ENCODE data around the gene DCAKD. TPM values are rescaled to one million over a fixed set of nuclear protein-coding genes. Genes with fewer than 3 reads are reported as not detected.

The DCAKD gene
- total RNA-seq, 1 experiment from 2014 or later: 15.1 TPM

- CTCF ChIA-PET: interaction anchor here (0.8 kb wide), 1 partner anchor 10 kb away, joined by 3 read pairs; no protein-coding TSS in a partner anchor
- Mint-ChIP-seq H3K36me3 (ENCODE audit: insufficient read depth, unreplicated experiment) (peaks cover 4% of the 10 kb centered on the region), H3K9me3 (ENCODE audit: unreplicated experiment) (no peaks in the 10 kb centered on the region), H3K4me3 (ENCODE audit: unreplicated experiment) (no peak overlapping the region), H3K27ac (ENCODE audit: unreplicated experiment) (no peak overlapping the region), H3K27me3 (ENCODE audit: insufficient read depth, unreplicated experiment) (peaks cover 3% of the 10 kb centered on the region), H3K4me1 (ENCODE audit: low read depth, unreplicated experiment) (no peaks in the 10 kb centered on the region)
- H3K9me3 ChIP-seq: no peaks in the 10 kb centered on the region
- no peak for DNase-seq
- H3K36me3 ChIP-seq (ENCODE audit: control insufficient read depth, insufficient read depth, low read length): no peaks in the 10 kb centered on the region
- TF ChIP-seq, protein P1, sequence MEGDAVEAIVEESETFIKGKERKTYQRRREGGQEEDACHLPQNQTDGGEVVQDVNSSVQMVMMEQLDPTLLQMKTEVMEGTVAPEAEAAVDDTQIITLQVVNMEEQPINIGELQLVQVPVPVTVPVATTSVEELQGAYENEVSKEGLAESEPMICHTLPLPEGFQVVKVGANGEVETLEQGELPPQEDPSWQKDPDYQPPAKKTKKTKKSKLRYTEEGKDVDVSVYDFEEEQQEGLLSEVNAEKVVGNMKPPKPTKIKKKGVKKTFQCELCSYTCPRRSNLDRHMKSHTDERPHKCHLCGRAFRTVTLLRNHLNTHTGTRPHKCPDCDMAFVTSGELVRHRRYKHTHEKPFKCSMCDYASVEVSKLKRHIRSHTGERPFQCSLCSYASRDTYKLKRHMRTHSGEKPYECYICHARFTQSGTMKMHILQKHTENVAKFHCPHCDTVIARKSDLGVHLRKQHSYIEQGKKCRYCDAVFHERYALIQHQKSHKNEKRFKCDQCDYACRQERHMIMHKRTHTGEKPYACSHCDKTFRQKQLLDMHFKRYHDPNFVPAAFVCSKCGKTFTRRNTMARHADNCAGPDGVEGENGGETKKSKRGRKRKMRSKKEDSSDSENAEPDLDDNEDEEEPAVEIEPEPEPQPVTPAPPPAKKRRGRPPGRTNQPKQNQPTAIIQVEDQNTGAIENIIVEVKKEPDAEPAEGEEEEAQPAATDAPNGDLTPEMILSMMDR (IDR thresholded peaks at IDR 0.05; ENCODE audit: insufficient read depth in 1 of 2, low read depth in 1 of 2, low read length in 1 of 2, severe bottlenecking in 1 of 2, unreplicated experiment in 1 of 2): no peak
- H3K4me1 ChIP-seq: no peaks in the 10 kb centered on the region
- no peak overlapping the region for H3K4me3 ChIP-seq (ENCODE audit: low read depth, low read length)
- intact Hi-C loops (cut with micrococcal nuclease; ENCODE audit: unreplicated experiment): no loop called here
- POLR2A ChIA-PET: no interaction called here
- H3K27me3 ChIP-seq (replicated peaks; ENCODE audit: control insufficient read depth, insufficient read depth, low read length): no peaks in the 10 kb centered on the region
- BruUV-seq (replicated peaks): no TSS peak
These were observed 61.8 kb downstream of the DCAKD start for GRCh38 chr17:44989552-44990138.

DNA sequence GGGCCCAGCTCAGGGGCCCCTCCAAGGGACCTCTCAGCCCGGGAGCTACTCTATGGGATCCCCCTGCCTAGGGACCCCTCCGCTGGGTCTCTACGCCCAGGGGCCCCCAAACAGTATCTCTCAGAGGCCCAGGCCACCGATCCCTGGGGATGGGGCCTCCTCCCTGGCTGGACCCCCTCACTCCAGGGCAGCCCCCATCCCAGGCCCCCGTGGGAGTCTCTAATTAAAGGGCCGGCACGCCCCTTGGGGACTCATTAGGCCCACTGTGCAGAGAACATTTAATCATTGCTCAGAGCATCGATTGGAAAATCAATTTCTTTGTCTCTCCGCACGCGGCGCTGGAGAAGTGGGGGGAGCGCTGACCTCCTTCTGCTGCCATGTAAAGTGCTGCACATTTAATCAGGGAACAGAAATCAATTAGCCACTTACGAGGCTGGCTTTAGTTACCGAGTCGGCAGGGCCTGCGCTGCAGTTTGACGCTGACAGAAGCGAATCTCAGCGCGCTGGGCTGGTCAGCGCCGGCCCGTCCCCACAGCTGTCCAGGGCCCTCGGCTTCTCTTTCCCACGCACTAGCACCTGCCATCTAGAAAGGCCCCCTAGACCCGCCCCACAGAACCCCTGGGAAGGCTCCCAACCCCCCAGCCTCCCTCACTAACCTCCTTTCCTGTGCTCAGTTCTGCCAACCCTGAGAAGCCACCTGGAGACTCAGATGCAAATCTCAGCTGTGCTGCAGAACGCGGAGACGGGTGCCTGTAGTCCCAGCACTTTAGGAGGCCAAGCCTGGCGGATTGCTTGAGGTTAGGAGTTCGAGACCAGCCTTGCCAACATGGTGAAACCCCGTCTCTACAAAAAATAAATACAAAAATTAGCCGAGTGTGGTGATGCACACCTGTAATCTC lies 63.1 kb downstream of the DCAKD start:
- Histone ChIP-seq H3K27me3 (replicated peaks; ENCODE audit: control insufficient read depth, insufficient read depth, low read length) (no peaks in the 10 kb centered on the region), H3K4me3 (ENCODE audit: low read depth, low read length) (no peak overlapping the region), H3K4me1 (no peaks in the 10 kb centered on the region), H3K9me3 (no peaks in the 10 kb centered on the region), H3K36me3 (ENCODE audit: control insufficient read depth, insufficient read depth, low read length) (no peaks in the 10 kb centered on the region)
- no TSS peak for BruUV-seq (replicated peaks)
- Mint-ChIP-seq H3K27me3 (ENCODE audit: insufficient read depth, unreplicated experiment) (peaks cover 3% of the 10 kb centered on the region), H3K36me3 (ENCODE audit: insufficient read depth, unreplicated experiment) (peaks cover 4% of the 10 kb centered on the region), H3K9me3 (ENCODE audit: unreplicated experiment) (no peaks in the 10 kb centered on the region), H3K4me3 (ENCODE audit: unreplicated experiment) (no peak overlapping the region), H3K27ac (ENCODE audit: unreplicated experiment) (no peak overlapping the region), H3K4me1 (ENCODE audit: low read depth, unreplicated experiment) (no peaks in the 10 kb centered on the region)
- POLR2A ChIA-PET: no interaction called here
- intact Hi-C loops (cut with micrococcal nuclease; ENCODE audit: unreplicated experiment): no loop called here
- TF ChIP-seq, protein P1 (IDR thresholded peaks at IDR 0.05; ENCODE audit: insufficient read depth in 1 of 2, low read depth in 1 of 2, low read length in 1 of 2, severe bottlenecking in 1 of 2, unreplicated experiment in 1 of 2): no peak
- CTCF ChIA-PET: no interaction called here
- DNase-seq: no peak

DNA sequence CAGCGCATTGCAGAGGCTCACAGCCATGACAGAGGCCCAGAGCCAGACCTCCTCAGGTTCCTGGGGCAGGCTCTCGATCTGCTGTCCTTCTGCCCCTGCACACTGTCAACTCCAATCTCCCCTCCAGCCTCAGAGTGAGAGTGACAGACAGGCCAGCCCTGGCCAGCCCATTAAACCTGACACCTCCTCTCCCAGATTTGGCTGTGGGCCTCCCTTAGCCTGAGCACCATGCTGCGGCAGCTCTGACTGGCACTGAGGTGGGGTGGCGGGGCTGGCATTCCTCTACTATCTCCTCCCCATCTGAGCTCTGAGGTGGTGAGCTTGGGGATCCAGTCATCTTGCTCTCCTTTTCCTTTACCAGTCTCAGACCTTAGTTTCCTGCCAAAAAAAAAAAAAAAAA lies 67.9 kb downstream of the DCAKD start:
- no peaks in the 10 kb centered on the region for H3K36me3 ChIP-seq (ENCODE audit: control insufficient read depth, insufficient read depth, low read length)
- H3K27me3 ChIP-seq (replicated peaks; ENCODE audit: control insufficient read depth, insufficient read depth, low read length): no peaks in the 10 kb centered on the region
- TF ChIP-seq, protein P1 (IDR thresholded peaks at IDR 0.05; ENCODE audit: insufficient read depth in 1 of 2, low read depth in 1 of 2, low read length in 1 of 2, severe bottlenecking in 1 of 2, unreplicated experiment in 1 of 2): no peak
- H3K27me3 Mint-ChIP-seq (ENCODE audit: insufficient read depth, unreplicated experiment): peaks cover 3% of the 10 kb centered on the region
- intact Hi-C loops (cut with micrococcal nuclease; ENCODE audit: unreplicated experiment): no loop called here
- no peak overlapping the region for H3K27ac Mint-ChIP-seq (ENCODE audit: unreplicated experiment)
- peaks cover 12% of the 10 kb centered on the region for H3K4me1 Mint-ChIP-seq (ENCODE audit: low read depth, unreplicated experiment)
- POLR2A ChIA-PET: no interaction called here
- no peak overlapping the region for H3K4me3 ChIP-seq (ENCODE audit: low read depth, low read length)
- CTCF ChIA-PET: interaction anchor here (0.6 kb wide), 1 partner anchor 43 kb away, joined by 5 read pairs; no protein-coding TSS in a partner anchor
- DNase-seq: no peak
- no peak overlapping the region for H3K4me3 Mint-ChIP-seq (ENCODE audit: unreplicated experiment)
- H3K9me3 Mint-ChIP-seq (ENCODE audit: unreplicated experiment): no peaks in the 10 kb centered on the region
- H3K4me1 ChIP-seq: peaks cover 32% of the 10 kb centered on the region
- H3K36me3 Mint-ChIP-seq (ENCODE audit: insufficient read depth, unreplicated experiment): no peaks in the 10 kb centered on the region
- BruUV-seq (replicated peaks): no TSS peak
- H3K9me3 ChIP-seq: no peaks in the 10 kb centered on the region

Data from Caco-2 (cell line).